ENCODE measurements around the gene KLHL29. TPM values are rescaled to one million over a fixed set of nuclear protein-coding genes. Genes with fewer than 3 reads are reported as not detected.

KLHL29 gene
- total and polyA plus RNA-seq, 10 of the 15 experiments (the other 5 are each of a cell fraction or from before 2014, with no cell fraction given), result 1.4 to 19.5 (median 6.1) TPM

DNA sequence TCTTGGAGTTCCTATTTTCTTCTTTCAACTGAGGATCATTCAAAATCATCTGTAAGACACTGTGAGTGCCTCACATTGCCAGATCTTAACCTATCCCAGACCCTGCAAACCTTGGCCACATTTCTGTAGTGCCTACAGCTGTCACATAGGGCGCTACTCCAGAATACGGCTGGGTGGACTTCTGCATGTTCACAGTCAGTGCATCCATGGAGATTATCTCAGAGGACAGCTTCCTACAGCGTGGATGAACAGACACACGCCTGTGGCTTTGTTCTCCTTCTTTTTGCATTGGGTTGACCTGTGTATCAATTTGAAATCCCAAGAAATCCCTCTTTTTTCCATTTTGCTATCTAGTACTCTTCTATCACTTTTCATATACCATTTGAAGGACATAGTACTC, 1.9 kb upstream of the KLHL29 start (continued):
- TF ChIP-seq ASH2L (IDR thresholded peaks at IDR 0.05; ENCODE audit: borderline replicate concordance, low read depth) (no peak), ZSCAN29 (IDR thresholded peaks at IDR 0.05) (no peak), TARDBP (IDR thresholded peaks at IDR 0.05; ENCODE audit: borderline replicate concordance) (no peak)
- TF ChIP-seq, protein P1, sequence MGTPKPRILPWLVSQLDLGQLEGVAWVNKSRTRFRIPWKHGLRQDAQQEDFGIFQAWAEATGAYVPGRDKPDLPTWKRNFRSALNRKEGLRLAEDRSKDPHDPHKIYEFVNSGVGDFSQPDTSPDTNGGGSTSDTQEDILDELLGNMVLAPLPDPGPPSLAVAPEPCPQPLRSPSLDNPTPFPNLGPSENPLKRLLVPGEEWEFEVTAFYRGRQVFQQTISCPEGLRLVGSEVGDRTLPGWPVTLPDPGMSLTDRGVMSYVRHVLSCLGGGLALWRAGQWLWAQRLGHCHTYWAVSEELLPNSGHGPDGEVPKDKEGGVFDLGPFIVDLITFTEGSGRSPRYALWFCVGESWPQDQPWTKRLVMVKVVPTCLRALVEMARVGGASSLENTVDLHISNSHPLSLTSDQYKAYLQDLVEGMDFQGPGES (IDR thresholded peaks at IDR 0.05), result no peak

DNA sequence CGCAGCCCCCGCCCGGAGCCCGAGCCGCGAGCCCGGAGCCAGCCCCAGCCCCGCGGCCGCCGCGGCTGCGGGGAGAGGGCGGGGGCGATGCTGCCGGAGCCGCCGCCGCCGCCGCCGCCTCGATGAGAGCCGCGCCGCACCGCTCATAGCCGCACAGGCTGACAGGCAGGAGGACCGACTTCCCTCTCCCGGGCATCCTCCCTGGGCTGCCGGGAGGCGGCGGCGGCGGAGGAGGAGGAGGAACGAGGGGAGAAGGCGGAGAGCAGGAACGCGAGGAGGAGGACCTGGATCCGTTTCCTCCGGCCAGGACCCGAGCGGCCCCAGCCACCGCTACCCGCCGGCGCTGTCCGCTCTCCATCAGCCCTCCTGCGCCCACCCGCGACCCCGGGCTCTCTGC, 370 bp downstream of the KLHL29 start:
- 0 out of 2 replicates have a peak overlapping the region, but pooled peaks have one; percentile 37 for H2AFZ ChIP-seq (ENCODE audit: control insufficient read depth, low read depth, low read length)
- ChIA-PET CTCF (no interaction called here), SMC1A (ENCODE audit: uncharacterized antibody, unreplicated experiment) (interaction anchor here (0.7 kb wide), 1 partner anchor 9 kb away, joined by 3 read pairs; no protein-coding TSS in a partner anchor), POLR2A (no interaction called here), RAD21 (ENCODE audit: unreplicated experiment) (interaction anchor here (0.5 to 0.6 kb wide), 2 partner anchors 42 to 44 kb away, joined by 3 read pairs; no protein-coding TSS in a partner anchor)
- H3K27me3 ChIP-seq (replicated peaks in 1 of 2; ENCODE audit: control insufficient read depth in 2 of 2, insufficient read depth in 2 of 2, low read length in 1 of 2), result no peaks in the 10 kb centered on the region
- no peak for TF ChIP-seq EGR1 (IDR thresholded peaks at IDR 0.05; ENCODE audit: borderline replicate concordance in 1 of 2, low read depth in 2 of 2, low read length in 2 of 2)
- TF ChIP-seq KDM1A (IDR thresholded peaks at IDR 0.05; ENCODE audit: borderline replicate concordance), result no peak
- no peak for TF ChIP-seq NR2F1 (conservative IDR thresholded peaks at IDR 0.05)
- no peak for TF ChIP-seq GABPA (IDR thresholded peaks at IDR 0.05; ENCODE audit: low read depth)
- TF ChIP-seq LARP7 (IDR thresholded peaks at IDR 0.05), result peak; percentile 70; the same call in 1 of the 2 replicates
- TF ChIP-seq HDGF (IDR thresholded peaks at IDR 0.05), result no peak
- TF ChIP-seq IKZF1 (conservative IDR thresholded peaks at IDR 0.05), result peak; percentile 69
- no peak for TF ChIP-seq MXI1 (IDR thresholded peaks at IDR 0.05; ENCODE audit: low read depth, low read length)
- TF ChIP-seq SMARCA5 (IDR thresholded peaks at IDR 0.05), result no peak
- no peak for TF ChIP-seq RBBP5 (conservative IDR thresholded peaks at IDR 0.05)
- TF ChIP-seq PAX8 (IDR thresholded peaks at IDR 0.05), result no peak
- TF ChIP-seq, protein P2, sequence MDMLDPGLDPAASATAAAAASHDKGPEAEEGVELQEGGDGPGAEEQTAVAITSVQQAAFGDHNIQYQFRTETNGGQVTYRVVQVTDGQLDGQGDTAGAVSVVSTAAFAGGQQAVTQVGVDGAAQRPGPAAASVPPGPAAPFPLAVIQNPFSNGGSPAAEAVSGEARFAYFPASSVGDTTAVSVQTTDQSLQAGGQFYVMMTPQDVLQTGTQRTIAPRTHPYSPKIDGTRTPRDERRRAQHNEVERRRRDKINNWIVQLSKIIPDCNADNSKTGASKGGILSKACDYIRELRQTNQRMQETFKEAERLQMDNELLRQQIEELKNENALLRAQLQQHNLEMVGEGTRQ (IDR thresholded peaks at IDR 0.05; ENCODE audit: borderline replicate concordance, low read depth, low read length), result no peak
- no peaks in the 10 kb centered on the region for H3K36me3 ChIP-seq (ENCODE audit: control insufficient read depth in 2 of 2, insufficient read depth in 2 of 2, low read length in 1 of 2)
- in situ Hi-C loops (cut with MboI) (loop anchor here (25.0 kb wide), 1 partner anchor 977 kb away; the partner anchor contains the start of gene ITSN2), intact Hi-C loops (cut with micrococcal nuclease; ENCODE audit: unreplicated experiment) (no loop called here)
- DNase-seq (ENCODE audit: low read depth, low spot score) (no peak), FAIRE-seq (no peak), ATAC-seq (peak; percentile 0; the same call in 2 of the 3 replicates)
- H3K4me1 ChIP-seq (ENCODE audit: control insufficient read depth, insufficient read depth, low read length), result peaks cover 14% of the 10 kb centered on the region
- no peaks in the 10 kb centered on the region for H4K20me1 ChIP-seq (ENCODE audit: control insufficient read depth, insufficient read depth)
- H3K9ac ChIP-seq (ENCODE audit: control insufficient read depth, insufficient read depth, low read length), result peak overlapping the region; percentile 37; the same call in 1 of the 2 replicates
- no peak overlapping the region for H3K27ac ChIP-seq (ENCODE audit: control insufficient read depth, insufficient read depth)
- no TSS peak for BruUV-seq (replicated peaks)
- H3K9me3 ChIP-seq (replicated peaks; ENCODE audit: control insufficient read depth, insufficient read depth, low read length), result no peaks in the 10 kb centered on the region
- peak overlapping the region; percentile 81 for H3K4me3 ChIP-seq
- peak overlapping the region; percentile 85; the same call in 1 of the 2 replicates for H3K4me2 ChIP-seq (ENCODE audit: control insufficient read depth, insufficient read depth)
- WGBS (ENCODE audit: insufficient coverage, insufficient replicate concordance, low lambda C conversion rate, missing lambda C conversion rate), result under 1% methylated on average over 22 of the region's 52 CpGs
- peaks cover 24% of the 10 kb centered on the region for H3K79me2 ChIP-seq (ENCODE audit: control insufficient read depth, insufficient read depth, low read length)
